CMK (cell line): Measurements from ENCODE around the gene FOXP4.
"Not testable (repeated sequence)": the region's sequence is repeated elsewhere in the genome, so short reads cannot be mapped to it uniquely, and the experiment has no call there.

Experiments used
- DNase-seq: peaks from one replicate; pipeline ENCODE4 v3.0.0-alpha.2; 2010; ENCODE audit warnings: low read depth

The FOXP4 gene

DNA sequence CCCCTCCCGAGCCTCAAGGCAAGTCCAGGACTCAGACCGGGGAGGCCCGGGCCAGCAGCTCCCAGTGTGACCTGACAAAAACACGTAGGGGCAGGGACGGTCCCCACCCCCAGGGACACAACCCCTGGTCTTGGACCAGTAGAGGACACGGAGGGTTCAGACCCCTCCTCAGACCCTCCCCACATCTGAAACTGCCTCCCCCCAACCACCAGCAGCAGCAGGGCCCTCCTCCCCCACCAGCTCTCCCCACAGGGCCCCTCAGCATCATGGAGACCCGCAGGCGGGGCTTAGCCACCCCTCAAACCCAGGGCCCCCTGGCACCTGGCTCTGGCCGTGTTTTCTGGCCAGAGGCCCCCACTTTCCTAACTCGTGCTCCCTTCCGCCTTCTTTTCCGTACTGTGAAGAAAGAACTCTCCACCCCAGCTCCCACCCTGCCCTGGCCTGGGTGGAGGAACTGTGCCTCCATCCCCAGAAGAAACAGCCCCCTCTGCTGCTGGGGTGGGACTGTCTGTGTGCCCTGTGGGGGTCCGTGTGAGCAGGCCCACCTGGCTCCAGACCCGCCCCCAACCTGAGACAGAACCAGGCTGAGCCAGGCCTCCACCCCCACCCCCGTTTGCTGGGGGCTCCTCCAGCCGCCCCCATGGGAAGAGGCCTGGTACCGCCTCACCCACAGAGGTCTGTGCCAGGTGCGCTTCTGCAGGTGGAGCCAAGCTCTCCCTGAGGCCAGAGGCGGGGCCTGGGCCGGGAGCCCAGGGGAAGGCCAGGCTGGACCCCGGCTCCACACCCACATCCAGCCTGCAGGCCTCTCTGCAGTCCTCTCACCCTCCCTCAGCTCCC lies 53.1 kb downstream of the FOXP4 start:
- no peak for DNase-seq

DNA sequence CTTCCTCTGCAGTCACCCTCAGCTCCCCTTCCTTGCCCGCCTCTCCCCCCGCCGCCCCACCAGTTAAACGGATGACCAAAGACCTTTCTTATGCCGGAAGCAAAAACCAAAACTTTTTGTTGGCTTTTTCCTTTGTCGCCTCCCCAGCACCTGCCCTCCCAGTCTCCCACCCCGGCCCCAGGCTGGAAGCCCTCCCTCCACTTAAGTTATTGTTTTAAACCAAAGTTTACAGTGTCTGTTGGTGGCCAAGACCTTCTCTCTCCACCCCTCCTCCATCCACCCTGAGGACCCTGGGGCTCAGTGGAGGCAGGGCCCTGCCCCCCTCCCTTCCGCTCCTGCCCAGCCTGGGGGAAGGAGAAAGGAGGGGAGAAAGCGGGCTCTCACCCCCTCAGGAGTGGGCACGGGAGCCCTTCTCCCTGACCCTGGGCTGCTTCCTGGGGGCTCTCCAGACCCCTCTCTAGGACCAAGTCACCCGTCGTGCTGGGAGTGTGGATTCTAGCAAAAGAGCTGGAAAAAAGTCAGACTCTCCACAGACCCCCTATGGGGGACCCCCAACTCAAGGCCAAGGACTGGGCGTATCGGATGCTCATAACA lies 53.8 kb downstream of the FOXP4 start:
- no peak for DNase-seq

DNA sequence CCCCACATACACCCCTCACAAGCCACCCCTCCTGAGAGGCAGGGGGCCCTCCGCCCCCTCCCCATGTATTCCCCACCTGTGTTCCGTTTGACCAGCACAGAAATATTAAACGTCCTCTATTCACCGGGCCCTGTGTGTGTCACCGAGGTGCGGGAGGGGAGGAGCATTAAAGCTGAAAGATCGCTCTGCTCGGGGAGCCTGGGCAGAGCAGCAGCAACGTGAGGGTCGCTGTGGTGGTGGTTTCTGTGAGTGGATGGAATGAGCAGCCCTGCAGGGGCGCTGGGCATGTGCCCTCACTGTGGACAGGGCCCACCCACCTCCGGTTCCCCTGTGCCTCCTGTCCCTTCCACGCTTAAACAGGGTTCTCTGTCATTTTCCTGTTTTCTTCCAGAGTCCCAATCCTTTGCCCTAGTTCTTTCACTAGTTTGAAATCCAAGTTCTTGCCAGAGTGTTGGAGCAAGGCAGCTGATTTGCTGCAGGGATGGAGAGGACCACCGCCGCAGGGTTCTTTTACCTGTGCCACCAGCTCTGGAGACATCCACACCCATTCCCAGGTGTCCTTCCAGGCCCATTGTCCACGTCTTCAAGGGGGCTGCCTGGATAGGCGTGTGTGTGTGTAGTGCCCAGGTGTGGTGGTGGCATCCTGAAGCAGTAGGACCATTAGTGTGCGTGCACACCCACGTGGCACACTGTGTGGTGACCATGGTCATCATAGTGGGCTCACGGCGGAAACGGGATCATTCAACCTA lies 54.5 kb downstream of the FOXP4 start:
- DNase-seq = no peak

DNA sequence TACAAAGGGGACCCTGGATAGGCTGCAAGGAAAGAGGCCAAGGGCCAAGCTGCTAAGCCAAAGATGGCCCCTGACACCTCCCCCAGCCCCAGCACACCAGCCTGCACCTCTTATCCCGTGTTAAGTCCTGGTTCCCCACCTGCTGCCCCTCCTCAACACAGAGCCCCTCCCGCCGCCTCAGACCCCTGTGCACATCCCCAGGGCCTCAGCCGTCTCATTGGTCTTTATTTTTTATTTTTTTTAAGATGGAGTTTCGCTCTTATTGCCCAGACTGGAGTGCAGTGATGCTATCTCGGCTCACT lies 55.0 kb downstream of the FOXP4 start:
- DNase-seq = no peak

DNA sequence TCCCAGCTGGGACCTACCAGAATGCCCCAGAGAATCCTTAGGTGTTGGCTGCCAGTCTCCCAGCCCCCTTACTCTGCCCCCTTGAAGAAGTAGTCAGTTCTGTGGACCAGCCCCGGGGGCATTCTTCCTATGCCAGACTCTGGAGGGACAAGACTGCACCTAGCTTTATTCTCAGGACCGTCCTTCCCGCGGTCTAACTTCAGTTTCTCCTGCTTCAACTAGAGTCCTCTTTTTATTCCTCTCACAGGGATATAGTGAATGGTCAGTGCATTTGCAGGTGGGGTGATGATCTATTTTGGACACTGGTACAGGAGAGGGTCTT lies 56.2 kb downstream of the FOXP4 start:
- no peak for DNase-seq

DNA sequence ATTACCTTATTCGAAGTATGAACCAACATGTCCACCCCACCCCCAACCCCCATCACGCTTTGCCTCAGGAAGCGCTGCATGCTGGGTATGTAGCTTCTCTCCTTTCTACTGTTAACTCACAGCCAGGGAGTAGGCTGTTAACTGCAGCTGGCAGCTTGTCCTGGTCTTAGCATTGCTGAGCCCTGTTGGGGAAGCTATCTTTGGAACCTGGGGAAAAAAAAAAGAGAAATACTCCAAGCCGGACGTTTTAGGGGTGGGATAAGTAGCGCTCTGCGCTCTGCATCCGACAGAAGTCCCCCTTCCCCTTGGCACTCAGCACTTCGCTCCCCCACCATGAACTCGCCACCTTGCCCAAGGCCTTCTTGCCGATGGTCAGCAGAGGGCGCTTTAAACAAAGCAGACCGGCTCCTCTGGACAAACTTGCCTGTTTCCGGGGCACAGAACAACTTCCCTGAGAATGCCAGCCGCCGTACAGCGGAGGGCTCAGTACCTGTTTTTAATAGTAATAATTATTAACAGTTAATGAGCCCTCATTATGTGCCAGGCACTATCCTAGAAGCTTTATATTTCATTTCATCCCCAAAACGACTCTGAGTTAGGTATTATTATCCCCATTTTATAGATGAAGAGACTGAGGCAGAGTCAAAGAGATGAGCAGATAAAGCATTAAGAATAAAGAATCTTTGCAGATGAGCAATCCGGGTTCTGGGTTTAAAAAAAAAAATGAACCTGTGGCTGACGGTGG lies 56.9 kb downstream of the FOXP4 start:
- peak; percentile 74 for DNase-seq

DNA sequence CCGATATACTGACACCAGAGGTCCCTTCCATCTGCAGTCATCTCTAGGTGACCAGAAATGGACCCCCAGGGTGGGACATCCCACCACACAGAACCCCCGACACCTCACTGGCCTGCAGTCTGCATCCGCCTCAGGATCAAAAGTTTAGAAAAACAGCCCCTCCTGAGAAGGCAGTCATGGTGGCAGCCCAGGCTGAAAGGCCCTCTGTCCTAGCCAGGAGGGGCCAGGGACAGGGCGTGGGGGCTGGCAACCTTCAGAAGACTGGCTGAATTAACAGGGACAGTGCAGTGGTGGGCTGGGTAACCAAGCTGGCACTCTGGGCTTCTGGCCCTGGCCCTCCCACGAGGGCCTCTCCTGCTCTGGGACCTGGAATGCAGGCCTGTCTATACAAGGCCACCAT lies 57.8 kb downstream of the FOXP4 start:
- DNase-seq = no peak

DNA sequence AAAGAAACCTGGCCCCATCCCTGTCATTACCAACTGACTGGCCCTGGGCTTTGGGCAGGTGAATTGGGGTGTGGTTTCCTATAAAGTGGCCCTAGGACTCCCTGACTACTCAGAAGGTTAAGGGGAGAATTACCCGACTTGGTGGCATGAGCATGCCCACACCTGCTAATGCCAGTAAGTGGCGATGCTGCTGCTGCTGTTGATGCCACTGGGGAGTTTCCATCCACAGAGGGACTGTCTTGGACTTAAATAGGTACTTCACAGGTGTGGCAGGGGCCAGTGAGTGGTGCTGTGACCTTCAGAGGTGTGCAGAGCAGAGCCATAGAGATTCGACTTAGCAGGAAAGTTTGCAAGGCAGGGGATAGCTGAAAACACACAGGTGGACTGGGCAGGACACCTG lies 59.5 kb downstream of the FOXP4 start:
- no peak for DNase-seq

DNA sequence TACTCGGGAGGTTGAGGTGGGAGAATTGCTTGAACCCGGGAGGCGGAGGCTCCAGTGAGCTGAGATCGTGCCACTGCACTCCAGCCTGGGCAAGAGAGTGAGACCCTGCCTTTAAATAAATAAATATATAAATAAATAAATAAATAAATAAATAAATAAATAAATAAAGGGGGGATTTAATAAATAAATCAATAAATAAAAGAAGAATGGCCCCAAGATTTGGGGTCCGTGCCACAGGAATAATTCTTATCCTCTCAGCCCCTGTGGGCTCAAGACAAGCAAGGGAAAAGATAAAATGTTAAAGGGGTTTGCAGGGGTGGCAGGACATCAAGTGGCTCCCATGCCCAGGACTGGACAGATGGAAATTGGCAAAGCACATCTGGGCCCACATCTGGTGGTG lies 60.9 kb downstream of the FOXP4 start:
- no peak for DNase-seq

DNA sequence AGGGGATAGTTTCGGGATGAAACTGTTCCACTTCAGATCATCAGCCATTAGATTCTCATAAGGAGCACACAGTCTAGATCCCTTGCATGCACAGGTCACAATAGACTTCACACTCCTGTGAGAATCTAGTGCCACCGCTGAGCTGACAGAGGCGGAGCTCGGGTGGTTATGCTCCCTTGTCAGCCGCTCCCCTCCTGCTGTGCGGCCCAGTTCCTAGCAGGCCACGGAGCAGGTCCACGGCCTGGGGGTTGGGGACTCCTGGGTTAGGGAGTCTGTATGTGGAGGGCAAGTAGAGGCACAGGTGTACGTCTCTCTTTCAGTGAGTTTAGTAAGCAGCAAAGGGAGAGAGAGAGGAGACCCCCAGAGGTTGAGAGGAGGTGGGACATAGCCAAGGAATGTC lies 61.6 kb downstream of the FOXP4 start:
- DNase-seq = no peak

DNA sequence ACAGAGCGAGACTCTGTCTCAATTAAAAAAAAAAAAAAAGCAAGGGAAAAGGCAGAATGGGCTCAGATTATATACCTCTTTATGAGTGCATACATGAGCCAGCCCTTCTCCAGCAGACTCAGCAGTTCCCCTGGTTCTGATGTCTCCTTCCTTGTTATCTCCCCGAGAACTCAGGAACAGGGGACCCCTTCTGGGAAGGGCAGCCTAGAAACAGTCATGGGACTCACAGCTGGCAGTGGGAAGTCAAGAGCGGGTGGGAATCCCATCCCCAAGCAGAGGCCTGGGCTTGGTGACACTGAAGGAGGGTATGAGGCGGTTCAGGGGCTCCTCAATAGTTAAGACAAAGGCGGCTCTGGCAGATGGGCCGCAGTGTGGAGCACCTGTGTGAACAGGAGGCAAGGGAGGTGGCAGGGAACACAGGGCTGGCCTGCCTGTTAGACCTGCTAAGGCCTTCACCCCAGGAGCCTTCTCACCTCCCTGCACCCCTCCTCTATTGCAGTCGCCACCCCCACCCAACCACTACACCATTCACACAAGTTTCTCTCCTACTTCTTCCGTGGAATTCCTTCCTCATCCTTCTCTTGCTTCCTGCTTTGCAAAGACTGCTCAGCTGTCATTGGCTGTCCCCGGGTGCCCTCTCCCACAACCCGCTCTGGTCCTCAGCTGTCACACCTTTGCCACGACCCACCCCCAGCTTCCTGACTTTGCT lies 62.4 kb downstream of the FOXP4 start:
- no peak for DNase-seq

DNA sequence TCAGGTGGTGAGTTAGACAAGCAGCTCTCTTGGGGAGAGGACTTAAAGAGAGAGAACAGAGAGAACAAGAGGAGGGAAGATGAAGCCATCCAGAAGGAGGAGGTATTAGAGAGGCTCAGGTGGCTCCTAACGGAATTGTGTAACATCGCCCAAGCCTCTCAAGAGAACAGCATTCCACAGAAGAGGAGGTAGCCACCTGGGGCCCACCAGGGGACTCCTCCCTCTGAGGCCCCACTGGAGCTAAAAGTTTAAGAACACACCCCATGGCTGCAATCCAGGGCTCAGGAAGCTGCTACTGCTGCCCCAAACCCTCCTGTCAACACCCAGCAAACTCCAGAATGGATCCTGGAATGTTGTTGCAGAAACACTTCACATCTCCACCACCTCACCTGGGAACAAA lies 68.5 kb downstream of the FOXP4 start:
- no peak for DNase-seq

DNA sequence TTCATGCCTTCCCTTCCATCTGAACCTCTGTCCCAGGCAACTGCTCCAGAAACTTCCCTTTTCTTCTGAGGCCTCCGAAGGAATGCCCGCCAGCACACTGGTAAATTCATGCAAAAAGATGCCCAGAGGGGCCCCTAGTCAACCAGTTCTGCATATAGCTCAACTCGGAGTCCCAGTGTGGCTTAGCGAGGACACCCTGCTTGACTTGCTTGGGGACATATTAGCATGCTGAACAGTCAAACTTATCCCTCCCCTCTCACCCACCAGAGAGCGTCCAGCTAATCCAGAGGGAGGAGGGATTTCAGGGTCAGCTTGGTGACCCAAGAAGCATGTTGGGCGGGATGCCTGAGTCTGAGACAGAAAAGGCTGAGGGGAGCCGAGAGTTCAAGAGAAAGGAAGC lies 69.1 kb downstream of the FOXP4 start:
- no peak for DNase-seq

DNA sequence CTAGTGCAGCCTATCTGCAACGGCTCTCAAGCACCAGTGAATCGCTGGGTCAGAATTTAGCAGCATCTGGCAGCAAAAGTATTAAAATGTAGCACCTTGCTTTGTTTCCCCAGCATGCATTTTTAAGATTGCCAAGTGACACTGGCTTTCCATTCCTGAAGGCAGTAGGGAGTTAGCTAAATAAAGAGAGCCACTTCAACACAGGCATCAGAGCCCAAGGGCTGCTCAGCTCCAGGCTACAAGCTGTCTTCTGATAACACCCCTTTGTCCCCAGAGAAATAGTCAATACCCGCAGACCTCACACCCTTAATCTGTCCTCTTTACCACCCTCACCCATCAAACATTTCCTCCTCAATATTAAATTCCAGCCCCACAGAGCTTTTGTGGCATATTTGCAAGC lies 72.4 kb downstream of the FOXP4 start:
- no peak for DNase-seq

DNA sequence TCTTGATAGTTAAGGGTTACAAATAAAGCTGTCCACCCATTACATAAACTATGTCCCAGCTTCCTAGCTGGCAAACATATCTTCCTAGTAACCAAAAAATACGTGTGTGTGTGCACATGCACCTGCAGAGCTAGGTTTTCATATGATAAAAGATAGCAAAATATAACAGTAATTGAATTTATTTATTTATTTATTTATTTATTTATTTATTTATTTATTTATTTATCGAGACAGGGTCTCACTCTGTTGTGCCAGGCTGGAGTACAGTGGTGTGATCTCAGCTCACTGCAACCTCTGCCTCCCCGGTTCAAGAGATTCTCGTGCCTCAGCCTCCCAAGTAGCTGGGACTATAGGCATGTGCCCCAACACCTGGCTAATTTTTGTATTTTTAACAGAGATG lies 73.0 kb downstream of the FOXP4 start:
- DNase-seq = not testable (repeated sequence)

DNA sequence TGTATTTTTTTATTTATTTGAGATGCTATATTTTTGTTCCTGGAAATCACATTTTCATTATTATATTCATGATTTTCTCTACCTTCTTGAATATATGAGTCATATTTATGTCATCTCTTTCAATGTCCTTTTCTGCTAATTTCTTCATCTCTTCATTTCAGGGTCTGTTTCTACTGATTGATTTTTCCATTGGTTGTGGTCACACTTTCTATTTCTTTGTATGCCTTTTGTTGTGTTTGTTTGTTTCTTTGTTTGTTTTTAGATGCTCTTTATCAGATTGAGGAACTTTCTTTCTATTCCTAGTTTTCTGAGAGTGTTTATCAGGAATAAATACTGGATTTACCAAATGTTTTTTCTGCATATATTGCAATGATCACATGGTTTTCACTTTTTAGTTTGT lies 75.2 kb downstream of the FOXP4 start:
- no peak for DNase-seq

DNA sequence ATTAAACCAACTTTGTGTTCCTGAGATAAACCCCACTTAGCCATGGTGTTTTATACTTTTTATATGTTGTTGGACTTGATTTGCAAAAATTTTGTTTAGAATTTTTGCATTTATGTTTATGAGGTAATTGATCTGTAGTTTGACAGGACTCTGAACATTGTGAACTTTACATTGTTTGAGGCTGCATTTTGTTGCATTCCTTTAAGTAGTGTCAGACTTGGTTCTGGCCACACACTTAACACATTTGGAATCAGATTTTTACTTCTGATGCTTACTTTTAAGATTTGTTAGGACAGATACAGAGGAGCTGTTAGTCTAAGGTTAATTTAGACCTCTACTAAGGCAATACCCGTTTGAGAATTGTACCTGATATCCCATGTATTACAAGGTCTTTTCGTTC lies 75.6 kb downstream of the FOXP4 start:
- no peak for DNase-seq

DNA sequence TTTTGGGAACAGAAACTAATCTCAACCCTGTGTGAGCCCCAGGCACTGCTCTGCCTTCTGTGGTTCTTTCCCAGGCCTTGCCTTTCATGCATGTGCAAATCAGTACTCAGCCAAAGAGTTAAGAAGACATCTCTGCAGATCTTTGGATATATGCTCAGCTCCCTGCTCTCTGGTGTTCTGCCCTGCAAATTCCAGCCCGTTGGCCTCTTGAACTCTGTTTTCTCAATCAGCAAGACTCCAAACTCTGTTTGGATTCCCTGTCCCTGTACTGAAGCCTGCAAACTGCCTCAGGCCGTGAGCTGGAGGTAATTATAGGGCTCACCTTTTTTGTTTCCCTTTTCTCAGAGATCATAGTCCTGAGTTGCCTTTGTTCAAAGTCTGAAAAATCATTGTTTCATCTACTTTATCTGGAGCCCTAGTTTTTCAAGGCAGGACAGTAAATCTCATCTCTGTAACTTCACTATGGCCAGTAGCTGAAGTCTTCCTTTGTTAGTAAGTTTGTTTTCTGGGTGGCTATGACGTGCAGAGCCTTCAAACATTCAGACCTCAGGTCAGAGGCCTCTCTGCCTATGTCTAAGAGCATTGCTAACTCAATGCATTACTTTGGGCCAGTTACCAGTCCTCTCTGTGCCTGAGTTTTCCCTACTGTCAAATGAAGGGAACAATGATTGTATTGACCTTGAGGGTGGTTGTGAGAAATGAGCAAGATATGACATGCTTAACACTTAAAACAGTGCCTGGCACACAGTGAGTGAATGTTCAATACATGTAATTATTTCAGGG lies 76.2 kb downstream of the FOXP4 start:
- DNase-seq = no peak

DNA sequence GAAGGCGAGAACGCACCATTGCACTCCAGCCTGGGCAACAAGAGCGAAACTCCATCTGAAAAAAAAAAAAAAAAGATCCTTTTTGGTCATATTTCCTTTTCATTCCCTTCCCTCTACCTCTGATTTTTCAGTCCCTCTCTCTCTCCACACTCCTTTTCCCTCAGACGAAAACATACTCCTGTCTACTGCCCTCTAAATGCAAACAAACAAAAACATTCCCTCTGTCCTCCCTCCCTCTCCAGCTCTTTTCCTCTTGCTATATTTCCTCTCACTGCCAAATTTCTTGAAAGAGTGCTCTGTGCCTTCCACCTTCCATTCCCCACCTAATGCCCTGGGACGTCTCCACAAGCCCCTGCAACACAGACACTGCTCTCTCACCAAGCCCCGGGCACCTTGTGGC lies 77.1 kb downstream of the FOXP4 start:
- DNase-seq = no peak

DNA sequence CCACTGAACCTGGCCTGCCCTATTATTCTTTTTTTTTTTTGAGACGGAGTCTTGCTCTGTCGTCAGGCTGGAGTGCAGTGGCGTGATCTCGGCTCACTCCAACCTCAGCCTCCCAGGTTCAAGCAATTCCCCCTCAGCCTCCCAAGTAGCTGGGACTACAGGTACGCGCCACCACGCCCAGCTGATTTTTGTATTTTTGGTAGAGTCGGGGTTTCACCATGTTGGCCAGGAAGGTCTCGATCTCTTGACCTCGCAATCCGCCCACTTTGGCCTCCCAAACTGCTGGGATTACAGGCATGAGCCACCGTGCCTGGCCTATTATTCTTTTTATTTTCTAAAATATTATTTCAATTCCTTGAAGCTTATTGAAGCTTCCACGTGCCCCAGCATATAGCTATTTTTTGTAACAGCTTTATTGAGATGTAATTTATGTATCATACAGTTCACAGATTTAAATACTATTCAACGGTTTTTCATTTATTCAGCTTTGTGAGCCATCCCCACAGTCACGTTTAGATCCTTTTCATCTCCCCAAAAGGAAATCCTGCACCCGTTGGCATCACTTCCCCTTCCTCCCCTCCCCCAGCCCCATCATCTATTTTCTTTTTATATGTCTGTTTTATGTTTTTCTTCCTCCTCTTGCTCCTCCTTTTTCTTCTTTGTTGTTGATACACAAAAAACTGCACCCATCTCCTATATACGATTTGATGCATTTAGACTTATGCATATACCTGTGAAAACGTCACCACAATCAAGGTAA lies 78.6 kb downstream of the FOXP4 start:
- DNase-seq = no peak

DNA sequence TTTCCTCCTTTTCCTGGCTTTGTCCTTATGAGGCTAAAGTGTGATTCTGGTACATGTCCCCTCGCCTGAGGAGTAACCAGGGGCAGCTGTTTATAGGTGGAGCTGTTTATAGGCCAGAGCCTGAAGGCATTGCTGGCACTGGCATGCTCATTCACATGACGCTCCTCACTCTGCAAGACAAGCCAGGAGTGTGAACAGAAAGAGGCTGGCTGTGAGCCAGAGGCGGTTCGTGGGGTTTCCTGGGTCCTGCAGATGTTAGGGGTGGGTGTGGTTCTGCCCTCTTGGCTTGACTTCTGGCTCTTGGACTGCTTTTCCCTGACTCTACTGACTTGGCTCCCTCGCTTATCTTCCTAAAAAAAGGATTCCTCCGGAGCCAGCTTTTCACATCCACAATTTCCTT lies 79.3 kb downstream of the FOXP4 start:
- no peak for DNase-seq
